ENCODE measurements around the gene RET. TPM values are rescaled to one million over a fixed set of nuclear protein-coding genes. Genes with fewer than 3 reads are reported as not detected.

Gene RET
- total and polyA plus RNA-seq, 2 experiments from 2014 or later: 0.50 TPM; not detected in 1

DNA sequence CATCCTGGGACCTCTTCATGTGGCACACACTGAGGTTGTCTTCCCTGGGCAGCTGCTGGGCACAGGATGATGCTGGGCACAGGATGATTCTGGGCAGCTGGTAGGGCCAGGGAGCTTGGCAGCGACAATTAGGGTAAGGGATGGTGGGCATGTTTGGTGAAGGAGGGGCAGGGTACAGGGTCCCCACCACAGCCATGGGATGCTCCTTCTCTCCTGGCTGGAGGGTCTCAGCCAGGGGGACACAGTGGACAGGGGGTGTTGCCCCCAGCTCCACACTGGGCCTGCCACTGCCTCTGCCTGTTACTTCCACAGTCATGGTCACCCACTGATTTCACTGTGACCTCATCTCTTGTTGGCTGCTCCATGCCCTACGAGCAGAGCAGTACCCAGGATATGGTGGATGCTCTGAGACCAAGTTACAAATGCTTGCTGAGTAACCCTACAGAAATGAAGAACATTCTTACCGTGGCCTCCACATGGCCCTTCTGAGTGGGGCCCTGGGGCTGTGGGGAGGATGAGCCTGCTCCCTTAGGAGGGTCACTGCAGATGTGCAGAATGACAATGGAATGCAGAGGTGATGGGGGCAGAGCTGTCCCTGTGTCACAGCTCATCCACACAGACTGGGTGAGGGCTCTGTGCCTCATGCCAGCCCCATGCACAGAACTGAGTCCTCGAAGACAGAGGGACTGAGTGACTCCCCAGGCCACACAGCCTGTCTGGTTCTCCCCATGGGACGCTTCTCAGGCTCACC, 28.4 kb upstream of the RET start:
- WGBS (ENCODE audit: low lambda C conversion rate, missing lambda C conversion rate): 80% methylated on average over 5 of the region's 5 CpGs
- no peaks in the 10 kb centered on the region for H3K79me2 ChIP-seq
- no peak overlapping the region for H3K4me2 ChIP-seq
- no peaks in the 10 kb centered on the region for H3K36me3 ChIP-seq (replicated peaks; ENCODE audit: insufficient read depth, low read depth)
- no peak overlapping the region for H3K27ac ChIP-seq
- DNase-seq (ENCODE audit: low spot score): no peak
- H3K4me1 ChIP-seq (ENCODE audit: insufficient read depth): peaks cover 2% of the 10 kb centered on the region
- no peaks in the 10 kb centered on the region for H3K9me2 ChIP-seq (replicated peaks; ENCODE audit: insufficient read depth)
- no peak overlapping the region for H2AFZ ChIP-seq
- TF ChIP-seq EZH2phosphoT487 (IDR thresholded peaks at IDR 0.05; ENCODE audit: low read depth, severe bottlenecking, unreplicated experiment) (no peak), EZH2 (IDR thresholded peaks at IDR 0.05; ENCODE audit: borderline replicate concordance) (no peak)
- TF ChIP-seq, protein P1, sequence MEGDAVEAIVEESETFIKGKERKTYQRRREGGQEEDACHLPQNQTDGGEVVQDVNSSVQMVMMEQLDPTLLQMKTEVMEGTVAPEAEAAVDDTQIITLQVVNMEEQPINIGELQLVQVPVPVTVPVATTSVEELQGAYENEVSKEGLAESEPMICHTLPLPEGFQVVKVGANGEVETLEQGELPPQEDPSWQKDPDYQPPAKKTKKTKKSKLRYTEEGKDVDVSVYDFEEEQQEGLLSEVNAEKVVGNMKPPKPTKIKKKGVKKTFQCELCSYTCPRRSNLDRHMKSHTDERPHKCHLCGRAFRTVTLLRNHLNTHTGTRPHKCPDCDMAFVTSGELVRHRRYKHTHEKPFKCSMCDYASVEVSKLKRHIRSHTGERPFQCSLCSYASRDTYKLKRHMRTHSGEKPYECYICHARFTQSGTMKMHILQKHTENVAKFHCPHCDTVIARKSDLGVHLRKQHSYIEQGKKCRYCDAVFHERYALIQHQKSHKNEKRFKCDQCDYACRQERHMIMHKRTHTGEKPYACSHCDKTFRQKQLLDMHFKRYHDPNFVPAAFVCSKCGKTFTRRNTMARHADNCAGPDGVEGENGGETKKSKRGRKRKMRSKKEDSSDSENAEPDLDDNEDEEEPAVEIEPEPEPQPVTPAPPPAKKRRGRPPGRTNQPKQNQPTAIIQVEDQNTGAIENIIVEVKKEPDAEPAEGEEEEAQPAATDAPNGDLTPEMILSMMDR (IDR thresholded peaks at IDR 0.05; ENCODE audit: poor library complexity): no peak
- H3K4me3 ChIP-seq: no peak overlapping the region
- H4K20me1 ChIP-seq (ENCODE audit: insufficient read depth, poor library complexity, severe bottlenecking): no peaks in the 10 kb centered on the region
- no peaks in the 10 kb centered on the region for H3K9me3 ChIP-seq (ENCODE audit: low read depth)
- H3K27me3 ChIP-seq: peaks cover 6% of the 10 kb centered on the region

DNA sequence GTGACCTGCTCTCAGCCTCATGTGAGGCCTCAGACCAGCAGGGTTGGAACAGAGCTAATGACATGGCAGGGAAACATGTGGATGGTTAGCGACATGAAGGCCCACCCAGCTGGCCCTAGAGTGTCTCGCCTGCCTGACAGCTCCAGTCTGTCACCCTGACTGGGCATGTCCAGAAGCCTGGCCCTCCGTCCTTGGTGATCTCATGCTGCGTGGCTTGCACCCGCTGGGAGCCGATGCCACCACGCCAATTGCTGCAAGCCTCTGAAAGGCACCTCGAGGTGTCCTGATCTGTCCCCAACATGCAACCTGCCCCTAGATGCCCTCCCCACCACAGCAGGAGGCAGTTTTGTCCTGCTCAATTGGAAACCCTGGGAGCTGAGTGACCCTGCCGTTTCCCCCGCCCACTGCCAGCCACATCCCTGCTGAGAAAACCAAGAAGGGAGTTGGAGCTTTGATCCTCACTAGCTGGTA, 27.8 kb upstream of the RET start:
- Histone ChIP-seq H2AFZ (no peak overlapping the region), H4K20me1 (ENCODE audit: insufficient read depth, poor library complexity, severe bottlenecking) (no peaks in the 10 kb centered on the region), H3K9me2 (replicated peaks; ENCODE audit: insufficient read depth) (no peaks in the 10 kb centered on the region), H3K36me3 (replicated peaks; ENCODE audit: insufficient read depth, low read depth) (no peaks in the 10 kb centered on the region), H3K79me2 (no peaks in the 10 kb centered on the region), H3K4me2 (no peak overlapping the region), H3K4me3 (no peak overlapping the region), H3K27me3 (peaks cover 6% of the 10 kb centered on the region), H3K27ac (no peak overlapping the region), H3K4me1 (ENCODE audit: insufficient read depth) (peaks cover 2% of the 10 kb centered on the region), H3K9me3 (ENCODE audit: low read depth) (no peaks in the 10 kb centered on the region)
- WGBS (ENCODE audit: low lambda C conversion rate, missing lambda C conversion rate): 84% methylated on average over 10 of the region's 10 CpGs
- TF ChIP-seq, protein P1 (IDR thresholded peaks at IDR 0.05; ENCODE audit: poor library complexity): no peak
- TF ChIP-seq EZH2phosphoT487 (IDR thresholded peaks at IDR 0.05; ENCODE audit: low read depth, severe bottlenecking, unreplicated experiment): no peak
- no peak for TF ChIP-seq EZH2 (IDR thresholded peaks at IDR 0.05; ENCODE audit: borderline replicate concordance)
- DNase-seq (ENCODE audit: low spot score): no peak

DNA sequence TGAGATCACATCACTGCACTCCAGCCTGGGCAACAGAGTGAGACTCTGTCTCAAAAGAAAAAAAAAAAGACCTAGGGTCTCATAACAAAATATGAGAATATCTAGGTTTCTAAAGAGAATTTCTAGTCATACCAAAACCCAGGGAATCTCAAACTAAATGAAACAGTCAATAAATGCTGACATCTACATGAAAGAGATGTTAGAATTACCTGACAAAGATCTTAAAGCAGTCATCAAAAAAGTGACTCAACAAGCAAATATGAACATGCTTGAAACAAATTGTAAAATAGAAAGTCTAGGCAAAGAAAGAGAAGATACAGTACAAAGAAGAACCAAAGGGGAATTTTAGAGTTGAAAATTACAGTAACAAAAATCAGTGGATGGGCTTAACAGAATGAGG, 26.9 kb upstream of the RET start:
- Histone ChIP-seq H3K27ac (no peak overlapping the region), H3K79me2 (no peaks in the 10 kb centered on the region), H3K9me3 (ENCODE audit: low read depth) (no peaks in the 10 kb centered on the region), H3K4me1 (ENCODE audit: insufficient read depth) (no peaks in the 10 kb centered on the region), H3K27me3 (peaks cover 6% of the 10 kb centered on the region), H3K36me3 (replicated peaks; ENCODE audit: insufficient read depth, low read depth) (no peaks in the 10 kb centered on the region), H4K20me1 (ENCODE audit: insufficient read depth, poor library complexity, severe bottlenecking) (no peaks in the 10 kb centered on the region), H3K4me2 (no peak overlapping the region), H2AFZ (no peak overlapping the region), H3K4me3 (no peak overlapping the region), H3K9me2 (replicated peaks; ENCODE audit: insufficient read depth) (no peaks in the 10 kb centered on the region)
- TF ChIP-seq, protein P1 (IDR thresholded peaks at IDR 0.05; ENCODE audit: poor library complexity): no peak
- no peak for TF ChIP-seq EZH2 (IDR thresholded peaks at IDR 0.05; ENCODE audit: borderline replicate concordance)
- TF ChIP-seq EZH2phosphoT487 (IDR thresholded peaks at IDR 0.05; ENCODE audit: low read depth, severe bottlenecking, unreplicated experiment): no peak
- no peak for DNase-seq (ENCODE audit: low spot score)

Measured in hepatocyte (in vitro differentiated cells).